GM18526 (cell line): ENCODE measurements around the gene LIX1L.

Experiments
- POLR2A ChIP-seq: IDR thresholded peaks from 3 replicates; pipeline ENCODE4 v1.6.1; 2011; ENCODE audit not compliant: insufficient read length; ENCODE audit errors: extremely low read depth

LIX1L gene

GRCh38 chr1:145957443-145958319 lies at the start of gene LIX1L:
Gene LIX1L (minus strand): TSS chr1:145958017. CDS start chr1:145957927, 90 bp downstream.
- TF ChIP-seq POLR2A: peak; percentile 77

- no peak for TF ChIP-seq POLR2A
These were observed 43.9 kb upstream of the LIX1L start for GRCh38 chr1:146001709-146002108.

- no peak for TF ChIP-seq POLR2A
These were observed 41.7 kb upstream of the LIX1L start for GRCh38 chr1:145999321-146000024.

GRCh38 chr1:145997718-145998023 lies 39.9 kb upstream of the LIX1L start:
- no peak for TF ChIP-seq POLR2A

DNA sequence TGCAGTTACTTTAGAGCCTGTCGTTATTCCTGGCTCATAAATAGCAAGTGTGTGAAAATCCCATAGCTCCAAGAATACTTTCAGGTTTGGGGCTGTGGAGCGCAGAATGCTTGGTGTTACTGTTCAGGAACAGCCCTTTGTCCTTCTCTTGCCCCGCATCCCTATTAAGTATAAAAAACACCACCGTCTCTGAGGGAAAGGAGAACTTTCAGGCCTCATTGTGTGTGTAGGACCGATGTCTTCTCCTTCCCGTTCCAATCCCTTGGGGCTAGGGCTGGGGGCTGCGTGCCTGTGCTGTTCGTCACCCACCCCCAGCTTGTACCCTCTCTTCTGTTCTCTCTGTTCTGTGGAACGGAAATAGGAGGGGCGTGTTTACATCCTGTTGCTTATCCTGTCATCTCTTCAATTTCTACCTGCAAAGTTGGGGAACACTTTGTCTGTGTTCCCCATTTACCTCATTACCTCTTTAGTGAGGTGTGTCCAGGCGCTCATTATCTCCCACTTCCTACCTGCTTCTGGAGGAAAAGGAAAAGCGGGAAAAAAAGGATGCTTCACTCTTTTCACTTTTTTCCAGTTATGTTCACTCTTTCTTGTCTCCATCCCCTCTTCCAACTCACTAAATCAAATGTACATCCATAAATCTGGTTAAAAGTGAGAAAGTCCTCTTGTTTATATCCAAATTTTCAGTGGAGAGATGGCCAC lies 39.4 kb upstream of the LIX1L start:
- TF ChIP-seq POLR2A: peak; percentile 43

DNA sequence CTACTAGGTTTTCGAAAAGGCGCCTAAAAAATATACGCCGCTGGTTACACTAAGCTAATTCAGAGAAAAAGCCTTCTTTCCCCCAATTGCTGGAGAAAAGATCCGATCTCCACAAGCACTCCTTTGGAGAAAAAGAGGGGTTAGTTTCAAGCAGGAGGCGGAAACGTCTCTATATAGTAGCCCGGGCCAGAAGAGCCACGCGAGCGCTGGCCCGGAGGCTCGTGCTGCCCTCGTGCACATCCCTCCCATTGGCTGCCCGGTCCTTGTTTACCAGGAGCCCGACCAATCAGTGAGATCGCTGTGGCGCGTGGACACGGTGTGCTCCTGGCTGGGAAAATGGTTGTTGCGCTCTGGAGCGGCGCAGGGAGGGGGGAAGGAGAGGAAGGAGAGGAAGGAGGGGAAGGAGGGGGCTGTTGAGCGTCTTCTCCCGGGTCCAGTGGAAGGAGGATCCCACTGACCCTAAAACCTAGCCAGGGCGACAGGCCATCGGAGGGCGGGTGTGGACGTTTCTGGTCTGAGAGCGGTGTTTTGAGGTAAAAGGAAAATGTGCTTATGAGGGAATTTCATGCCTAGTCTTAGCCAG lies 38.7 kb upstream of the LIX1L start, which contains the start of gene TXNIP:
TSS of gene TXNIP (minus strand) at position 147 of the 583 bp plus-strand sequence. CDS start 313 bp downstream, outside the sequence.
- peak; percentile 83 for TF ChIP-seq POLR2A

DNA sequence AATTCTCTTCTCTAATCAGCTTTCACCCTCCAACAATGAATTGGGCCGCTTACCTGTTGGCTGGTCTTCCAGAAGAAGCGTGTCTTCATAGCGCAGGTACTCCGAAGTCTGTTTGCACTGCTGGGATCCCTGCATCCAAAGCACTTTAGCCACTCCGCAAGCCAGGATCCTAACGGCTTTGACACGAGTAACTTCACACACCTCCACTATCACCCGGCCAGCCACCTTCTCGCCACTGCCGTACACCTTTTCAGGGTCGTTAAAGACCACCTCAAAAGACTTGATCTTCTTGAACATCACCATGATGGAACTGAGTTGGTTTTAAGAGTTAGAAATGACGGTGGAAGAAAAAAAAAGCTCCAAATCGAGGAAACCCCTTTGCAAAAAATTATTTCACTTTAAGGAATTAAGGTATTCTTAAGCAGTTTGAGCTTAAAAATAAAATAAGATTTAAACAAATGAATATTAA lies 38.2 kb upstream of the LIX1L start:
- TF ChIP-seq POLR2A: no peak

- no peak for TF ChIP-seq POLR2A
These were observed 37.5 kb upstream of the LIX1L start for GRCh38 chr1:145995148-145995881.

GRCh38 chr1:145994391-145995120 lies 36.7 kb upstream of the LIX1L start:
- TF ChIP-seq POLR2A: no peak

- TF ChIP-seq POLR2A: no peak
These were observed 36.0 kb upstream of the LIX1L start for GRCh38 chr1:145993618-145994390.

GRCh38 chr1:145992958-145993617 lies 35.3 kb upstream of the LIX1L start:
- no peak for TF ChIP-seq POLR2A

DNA sequence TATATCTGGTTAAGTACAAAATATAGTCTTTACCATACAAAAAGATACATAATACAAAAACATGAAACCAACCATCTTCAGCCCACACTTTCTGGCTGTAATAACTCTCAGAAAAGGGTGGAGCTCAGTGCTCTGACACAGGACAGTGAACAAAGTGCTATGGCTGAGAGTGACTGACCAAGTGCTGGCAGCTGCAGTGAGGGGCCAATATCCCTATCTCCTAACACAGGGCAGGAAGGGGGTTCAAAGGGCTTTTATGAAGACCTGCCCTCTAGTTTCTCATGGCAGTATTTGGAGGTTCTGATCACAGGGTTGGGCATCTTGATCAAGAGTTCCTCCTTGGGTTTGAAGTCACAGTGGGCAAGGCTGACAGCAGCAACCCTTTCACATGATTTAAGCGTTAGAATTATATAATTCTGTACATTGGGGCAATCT lies 34.7 kb upstream of the LIX1L start:
- TF ChIP-seq POLR2A: no peak
